ENCODE data around the gene HOXB3.
A peak's percentile ranks its signal among the peaks of the same experiment; 100 is the strongest.

HOXB3 gene

GRCh38 chr17:48611681-48612455 is 21.8 kb upstream of the HOXB3 start (continued):
- no peak for TF ChIP-seq ZNF23 (tag by site-specific recombination; IDR thresholded peaks at IDR 0.05; ENCODE audit: borderline replicate concordance)
- TF ChIP-seq ZNF274 (IDR thresholded peaks at IDR 0.05; ENCODE audit: low read length) = no peak
- no peak for TF ChIP-seq ZNF274 (tag by site-specific recombination; IDR thresholded peaks at IDR 0.05; ENCODE audit: borderline replicate concordance)
- TF ChIP-seq ZNF133 (tag by site-specific recombination; IDR thresholded peaks at IDR 0.05) = no peak
- peak; percentile 69 for TF ChIP-seq ZNF449 (tag by site-specific recombination; IDR thresholded peaks at IDR 0.05)
- TF ChIP-seq, protein P1, sequence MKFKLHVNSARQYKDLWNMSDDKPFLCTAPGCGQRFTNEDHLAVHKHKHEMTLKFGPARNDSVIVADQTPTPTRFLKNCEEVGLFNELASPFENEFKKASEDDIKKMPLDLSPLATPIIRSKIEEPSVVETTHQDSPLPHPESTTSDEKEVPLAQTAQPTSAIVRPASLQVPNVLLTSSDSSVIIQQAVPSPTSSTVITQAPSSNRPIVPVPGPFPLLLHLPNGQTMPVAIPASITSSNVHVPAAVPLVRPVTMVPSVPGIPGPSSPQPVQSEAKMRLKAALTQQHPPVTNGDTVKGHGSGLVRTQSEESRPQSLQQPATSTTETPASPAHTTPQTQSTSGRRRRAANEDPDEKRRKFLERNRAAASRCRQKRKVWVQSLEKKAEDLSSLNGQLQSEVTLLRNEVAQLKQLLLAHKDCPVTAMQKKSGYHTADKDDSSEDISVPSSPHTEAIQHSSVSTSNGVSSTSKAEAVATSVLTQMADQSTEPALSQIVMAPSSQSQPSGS (tag by site-specific recombination; IDR thresholded peaks at IDR 0.05; ENCODE audit: low read depth) = no peak
- TF ChIP-seq ZFP3 (tag by site-specific recombination; IDR thresholded peaks at IDR 0.05; ENCODE audit: low read depth) = no peak
- no peak for TF ChIP-seq ZNF169 (tag by site-specific recombination; IDR thresholded peaks at IDR 0.05)
- TF ChIP-seq ZNF354C (tag by site-specific recombination; IDR thresholded peaks at IDR 0.05; ENCODE audit: borderline replicate concordance, low read depth) = no peak
- no peak for TF ChIP-seq ZNF19 (tag by site-specific recombination; IDR thresholded peaks at IDR 0.05; ENCODE audit: low read depth)
- TF ChIP-seq ZSCAN5A (tag by site-specific recombination; IDR thresholded peaks at IDR 0.05) = peak; percentile 72; the same call in 1 of the 2 replicates
- TF ChIP-seq ZNF391 (tag by site-specific recombination; IDR thresholded peaks at IDR 0.05; ENCODE audit: borderline replicate concordance, low read depth) = peak; percentile 67; the same call in 1 of the 2 replicates
- TF ChIP-seq ZNF530 (tag by site-specific recombination; IDR thresholded peaks at IDR 0.05; ENCODE audit: low read depth) = no peak
- TF ChIP-seq ZBTB44 (tag by site-specific recombination; IDR thresholded peaks at IDR 0.05) = peak; percentile 52; the same call in 1 of the 2 replicates
- TF ChIP-seq ZNF138 (tag by site-specific recombination; IDR thresholded peaks at IDR 0.05; ENCODE audit: borderline replicate concordance) = no peak
- TF ChIP-seq SALL2 (tag by site-specific recombination; IDR thresholded peaks at IDR 0.05; ENCODE audit: borderline replicate concordance) = no peak
- peak; percentile 96 for TF ChIP-seq ZBTB17 (tag by site-specific recombination; IDR thresholded peaks at IDR 0.05)
- TF ChIP-seq ZNF266 (tag by site-specific recombination; IDR thresholded peaks at IDR 0.05; ENCODE audit: low read depth) = no peak
- 0 out of 2 replicates have a peak, but pooled peaks have one; percentile 57 for TF ChIP-seq ZNF561 (tag by site-specific recombination; IDR thresholded peaks at IDR 0.05; ENCODE audit: borderline replicate concordance)
- TF ChIP-seq, protein P2, sequence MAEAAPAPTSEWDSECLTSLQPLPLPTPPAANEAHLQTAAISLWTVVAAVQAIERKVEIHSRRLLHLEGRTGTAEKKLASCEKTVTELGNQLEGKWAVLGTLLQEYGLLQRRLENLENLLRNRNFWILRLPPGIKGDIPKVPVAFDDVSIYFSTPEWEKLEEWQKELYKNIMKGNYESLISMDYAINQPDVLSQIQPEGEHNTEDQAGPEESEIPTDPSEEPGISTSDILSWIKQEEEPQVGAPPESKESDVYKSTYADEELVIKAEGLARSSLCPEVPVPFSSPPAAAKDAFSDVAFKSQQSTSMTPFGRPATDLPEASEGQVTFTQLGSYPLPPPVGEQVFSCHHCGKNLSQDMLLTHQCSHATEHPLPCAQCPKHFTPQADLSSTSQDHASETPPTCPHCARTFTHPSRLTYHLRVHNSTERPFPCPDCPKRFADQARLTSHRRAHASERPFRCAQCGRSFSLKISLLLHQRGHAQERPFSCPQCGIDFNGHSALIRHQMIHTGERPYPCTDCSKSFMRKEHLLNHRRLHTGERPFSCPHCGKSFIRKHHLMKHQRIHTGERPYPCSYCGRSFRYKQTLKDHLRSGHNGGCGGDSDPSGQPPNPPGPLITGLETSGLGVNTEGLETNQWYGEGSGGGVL (tag by site-specific recombination; IDR thresholded peaks at IDR 0.05) = peak; percentile 89
- TF ChIP-seq ZNF747 (tag by site-specific recombination; IDR thresholded peaks at IDR 0.05) = no peak
- peak; percentile 32 for TF ChIP-seq ZFHX2 (tag by site-specific recombination; conservative IDR thresholded peaks at IDR 0.05)
- TF ChIP-seq ZSCAN23 (tag by site-specific recombination; IDR thresholded peaks at IDR 0.05) = no peak
- TF ChIP-seq ZNF416 (tag by site-specific recombination; IDR thresholded peaks at IDR 0.05) = no peak
- no peak for TF ChIP-seq ZNF16 (tag by site-specific recombination; IDR thresholded peaks at IDR 0.05; ENCODE audit: low read depth)

All from HEK293 (cell line).